Uterus (tissue), 2 donors: ENCODE measurements around the gene INSC.

Source experiments
- CTCF ChIP-seq, 4 experiments: fragments of 200-600 bp in 2 of 4; fragments of 450-650 bp in 2 of 4; sonication (generic) in 2 of 4; IDR thresholded peaks; one replicate each; pipeline ENCODE4 v1.5.1; 2016 to 2019; ENCODE audit warnings: antibody characterized with exemption in 4 of 4, mild to moderate bottlenecking in 2 of 4, moderate library complexity in 1 of 4
- POLR2A ChIP-seq, 2 donors: fragments of 450-650 bp; IDR thresholded peaks; one replicate each; pipeline ENCODE4 v1.6.1; 2016; ENCODE audit warnings: antibody characterized with exemption in 2 of 2, mild to moderate bottlenecking in 1 of 2, moderate library complexity in 1 of 2

- TF ChIP-seq CTCF (IDR thresholded peaks at IDR 0.05): no peak
- TF ChIP-seq POLR2A (IDR thresholded peaks at IDR 0.05): no peak
Measured at GRCh38 chr11:15143855-15144254, 29.1 kb downstream of the INSC start.
